Esophagus muscularis mucosa (tissue), 4 donors: ENCODE results near the gene GPC6. TPM values are rescaled to one million over a fixed set of nuclear protein-coding genes. Genes with fewer than 3 reads are reported as not detected.

ENCODE experiments used
- DNase-seq: peaks from one replicate; pipeline ENCODE4 v3.0.0-alpha.2; 2017; ENCODE audit errors: extremely low spot score
- H3K27ac ChIP-seq, 4 donors: fragments of 200-600 bp; sonication (generic); replicated peaks in 1 of 4; 1 replicate in 3 of 4; 2 replicates in 1 of 4; pipeline ENCODE4 v1.5.1; 2016 to 2019; ENCODE audit warnings: mild to moderate bottlenecking in 1 of 4
- H3K27me3 ChIP-seq, 4 donors: fragments of 200-600 bp; sonication (generic); one replicate each; pipeline versions ENCODE4 v1.5.1 to v1.6.0; 2016 to 2019
- H3K36me3 ChIP-seq, 4 donors: fragments of 200-600 bp; sonication (generic); one replicate each; pipeline ENCODE4 v1.5.1; 2016 to 2019
- H3K4me1 ChIP-seq, 4 donors: fragments of 200-600 bp; sonication (generic); one replicate each; pipeline ENCODE4 v1.5.1; 2016 to 2019
- H3K4me3 ChIP-seq, 4 donors: fragments of 200-600 bp; sonication (generic); 1 replicate in 2 of 4; 2 replicates in 2 of 4; pipeline ENCODE4 v1.5.1; 2016 to 2019; ENCODE audit warnings: mild to moderate bottlenecking in 4 of 4, moderate library complexity in 1 of 4
- H3K9me3 ChIP-seq, 4 donors: fragments of 200-600 bp; sonication (generic); 1 replicate in 3 of 4; 2 replicates in 1 of 4; pipeline ENCODE4 v1.5.1; 2016 to 2019
- EP300 ChIP-seq: sonication (generic); formaldehyde crosslinking; IDR thresholded peaks from one replicate; pipeline ENCODE4 v1.6.1; 2017; ENCODE audit warnings: antibody characterized with exemption
- POLR2A ChIP-seq: fragments of 450-650 bp; IDR thresholded peaks from one replicate; pipeline ENCODE4 v1.6.1; 2017; ENCODE audit warnings: antibody characterized with exemption, moderate library complexity, mild to moderate bottlenecking, low read depth
- POLR2AphosphoS5 ChIP-seq, 2 donors: sonication (generic); formaldehyde crosslinking; IDR thresholded peaks; one replicate each; pipeline ENCODE4 v1.6.1; 2017; ENCODE audit warnings: antibody characterized with exemption in 2 of 2
- WGBS: methylation state at CpG from one replicate; pipeline ENCODE4 v1.1.5; 2018; 5-methylcytosine and 5-hydroxymethylcytosine counted together
- intact Hi-C: fragments of 100-400 bp; cut with DNase I; formaldehyde crosslinking; loops from one replicate; pipeline ENCODE4 v1.15.1; 2023
- total RNA-seq, 4 donors: library from RNA; depleted of rRNA; stranded (reverse); fragments of >200 nt; gene quantifications; one replicate each; pipeline versions ENCODE4 v1.1.0 to v1.2.1, GENCODE V29; 2016
- TF ChIP-seq, protein P1 (sequence below), 3 experiments: fragments of 200-600 bp in 2 of 3; fragments of 450-650 bp in 1 of 3; sonication (generic) in 2 of 3; IDR thresholded peaks; one replicate each; pipeline ENCODE4 v1.5.1; 2017 to 2019; ENCODE audit warnings: antibody characterized with exemption in 3 of 3, mild to moderate bottlenecking in 2 of 3, moderate library complexity in 1 of 3

Gene GPC6
- total RNA-seq, 4 donors from 2014 or later: 6.5 to 17.2 (median 13.5) TPM

GRCh38 chr13:94233837-94234236 is 1007.2 kb downstream of the GPC6 start:
- WGBS: 89% methylated on average over 4 of the region's 4 CpGs
- Histone ChIP-seq H3K27me3 (no peaks in the 10 kb centered on the region), H3K4me3 (no peak overlapping the region), H3K9me3 (no peaks in the 10 kb centered on the region), H3K36me3 (no peaks in the 10 kb centered on the region), H3K27ac (no peak overlapping the region), H3K4me1 (peaks cover 0 to 3% (median 0%) of the 10 kb centered on the region in 4 donors)
- DNase-seq: no peak
- intact Hi-C loops: no loop called here
- TF ChIP-seq EP300 (no peak), POLR2AphosphoS5 (IDR thresholded peaks at IDR 0.05) (no peak), POLR2A (no peak)
- TF ChIP-seq, protein P1, sequence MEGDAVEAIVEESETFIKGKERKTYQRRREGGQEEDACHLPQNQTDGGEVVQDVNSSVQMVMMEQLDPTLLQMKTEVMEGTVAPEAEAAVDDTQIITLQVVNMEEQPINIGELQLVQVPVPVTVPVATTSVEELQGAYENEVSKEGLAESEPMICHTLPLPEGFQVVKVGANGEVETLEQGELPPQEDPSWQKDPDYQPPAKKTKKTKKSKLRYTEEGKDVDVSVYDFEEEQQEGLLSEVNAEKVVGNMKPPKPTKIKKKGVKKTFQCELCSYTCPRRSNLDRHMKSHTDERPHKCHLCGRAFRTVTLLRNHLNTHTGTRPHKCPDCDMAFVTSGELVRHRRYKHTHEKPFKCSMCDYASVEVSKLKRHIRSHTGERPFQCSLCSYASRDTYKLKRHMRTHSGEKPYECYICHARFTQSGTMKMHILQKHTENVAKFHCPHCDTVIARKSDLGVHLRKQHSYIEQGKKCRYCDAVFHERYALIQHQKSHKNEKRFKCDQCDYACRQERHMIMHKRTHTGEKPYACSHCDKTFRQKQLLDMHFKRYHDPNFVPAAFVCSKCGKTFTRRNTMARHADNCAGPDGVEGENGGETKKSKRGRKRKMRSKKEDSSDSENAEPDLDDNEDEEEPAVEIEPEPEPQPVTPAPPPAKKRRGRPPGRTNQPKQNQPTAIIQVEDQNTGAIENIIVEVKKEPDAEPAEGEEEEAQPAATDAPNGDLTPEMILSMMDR (IDR thresholded peaks at IDR 0.05): no peak

- Histone ChIP-seq H3K4me3 (no peak overlapping the region), H3K36me3 (no peaks in the 10 kb centered on the region), H3K27me3 (no peaks in the 10 kb centered on the region), H3K4me1 (peaks cover 0 to 3% (median 0%) of the 10 kb centered on the region in 4 donors), H3K9me3 (no peaks in the 10 kb centered on the region), H3K27ac (no peak overlapping the region)
- WGBS: 81% methylated on average over 2 of the region's 2 CpGs
- DNase-seq: no peak
- intact Hi-C loops: no loop called here
- no peak for TF ChIP-seq EP300
- no peak for TF ChIP-seq POLR2AphosphoS5 (IDR thresholded peaks at IDR 0.05)
- TF ChIP-seq POLR2A: no peak
- TF ChIP-seq, protein P1 (IDR thresholded peaks at IDR 0.05): no peak
These were observed 1008.1 kb downstream of the GPC6 start for GRCh38 chr13:94234738-94235137.

DNA sequence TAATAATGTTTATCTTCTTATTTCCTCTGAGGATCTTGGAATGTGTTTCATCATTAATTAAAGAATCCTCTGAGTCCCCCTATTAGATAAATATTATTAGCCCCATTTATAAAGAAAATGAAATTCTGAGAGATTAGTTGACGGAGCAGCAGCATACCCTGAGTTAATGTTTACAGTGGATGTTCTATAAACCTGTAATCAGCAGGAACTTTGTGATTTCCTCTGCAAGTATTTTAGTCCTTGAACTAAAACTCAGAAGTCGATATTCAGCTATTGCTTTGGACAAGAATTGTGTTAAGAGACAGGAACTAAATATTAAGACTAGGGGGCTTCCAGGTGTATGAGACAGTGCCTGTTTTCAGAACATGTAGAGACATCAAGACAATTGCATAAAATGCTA is 1009.5 kb downstream of the GPC6 start:
- intact Hi-C loops: no loop called here
- TF ChIP-seq POLR2A (no peak), POLR2AphosphoS5 (IDR thresholded peaks at IDR 0.05) (no peak), EP300 (no peak)
- TF ChIP-seq, protein P1 (IDR thresholded peaks at IDR 0.05): no peak
- DNase-seq: no peak
- WGBS: 63% methylated on average over 2 of the region's 2 CpGs
- Histone ChIP-seq H3K27me3 (no peaks in the 10 kb centered on the region), H3K9me3 (no peaks in the 10 kb centered on the region), H3K36me3 (no peaks in the 10 kb centered on the region), H3K4me3 (no peak overlapping the region), H3K27ac (no peak overlapping the region), H3K4me1 (peaks cover 0 to 3% (median 0%) of the 10 kb centered on the region in 4 donors)

DNA sequence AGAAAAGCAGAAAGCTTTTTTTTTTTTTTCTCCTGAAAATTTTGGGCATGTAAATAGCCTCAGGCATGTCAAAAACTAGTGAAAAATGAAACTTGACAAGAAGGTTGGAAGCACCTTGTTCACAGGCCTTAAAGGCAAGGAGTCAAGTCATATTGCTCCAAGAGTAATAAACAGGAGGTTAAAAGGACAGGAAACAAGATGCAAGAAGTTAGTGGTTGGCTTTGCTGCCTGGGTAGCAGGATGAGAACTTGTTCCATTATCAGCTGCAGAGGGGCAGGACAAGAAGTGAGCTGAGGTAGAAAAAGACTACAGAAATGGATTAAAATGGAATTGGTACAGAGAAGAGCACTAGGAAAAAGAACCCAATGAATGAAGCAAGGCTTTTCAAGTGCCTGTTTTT is 1010.3 kb downstream of the GPC6 start:
- TF ChIP-seq POLR2AphosphoS5 (IDR thresholded peaks at IDR 0.05) (no peak), POLR2A (no peak), EP300 (no peak)
- TF ChIP-seq, protein P1 (IDR thresholded peaks at IDR 0.05): no peak
- H3K4me1 ChIP-seq: peaks cover 0 to 3% (median 0%) of the 10 kb centered on the region in 4 donors
- H3K9me3 ChIP-seq: no peaks in the 10 kb centered on the region
- H3K36me3 ChIP-seq: no peaks in the 10 kb centered on the region
- H3K4me3 ChIP-seq: no peak overlapping the region
- intact Hi-C loops: no loop called here
- DNase-seq: no peak
- no peaks in the 10 kb centered on the region for H3K27me3 ChIP-seq
- H3K27ac ChIP-seq: no peak overlapping the region

GRCh38 chr13:94239135-94239534 is 1012.5 kb downstream of the GPC6 start:
- H3K27me3 ChIP-seq: no peaks in the 10 kb centered on the region
- no peak for DNase-seq
- TF ChIP-seq, protein P1 (IDR thresholded peaks at IDR 0.05): no peak
- no peak for TF ChIP-seq POLR2AphosphoS5 (IDR thresholded peaks at IDR 0.05)
- no peak for TF ChIP-seq POLR2A
- TF ChIP-seq EP300: no peak
- H3K9me3 ChIP-seq: no peaks in the 10 kb centered on the region
- H3K27ac ChIP-seq: no peak overlapping the region
- intact Hi-C loops: no loop called here
- no peaks in the 10 kb centered on the region for H3K4me1 ChIP-seq
- no peaks in the 10 kb centered on the region for H3K36me3 ChIP-seq
- no peak overlapping the region for H3K4me3 ChIP-seq
- WGBS: 54% methylated on average over 3 of the region's 3 CpGs
